Activated CD8-positive, alpha-beta T cell treated with anti-CD3 and anti-CD28 coated beads for 36 hours (primary cell): ENCODE data around the gene PLD1. TPM values are rescaled to one million over a fixed set of nuclear protein-coding genes. Genes with fewer than 3 reads are reported as not detected.
A peak's percentile ranks its signal among the peaks of the same experiment; 100 is the strongest.

Source experiments
- ATAC-seq: fragments of 200-7000 bp; cut with Tn5 transposase; one replicate; pipeline ENCODE4 v1.10.0; 2021; ENCODE audit warnings: mild to moderate bottlenecking, moderate library complexity
- CTCF ChIA-PET: fragments of 350-600 bp; sonication (Branson Sonifier 250); formaldehyde crosslinking; loops from one replicate; lab custom pipeline; 2021; ENCODE audit warnings: antibody characterized with exemption; lab: Charles Lee
- POLR2A ChIA-PET: fragments of 350-600 bp; sonication (Branson Sonifier 250); formaldehyde crosslinking; loops from one replicate; lab custom pipeline; 2021; ENCODE audit warnings: antibody characterized with exemption; lab: Charles Lee
- DNase-seq: peaks from one replicate; pipeline ENCODE4 v3.0.0-alpha.2; 2020
- H3K27ac Mint-ChIP-seq: one replicate; pipeline ENCODE4 v1.8.0; 2021; ENCODE audit warnings: mild to moderate bottlenecking, mixed read lengths
- H3K27me3 Mint-ChIP-seq: one replicate; pipeline ENCODE4 v1.8.0; 2021; ENCODE audit warnings: mixed read lengths
- H3K36me3 Mint-ChIP-seq: one replicate; pipeline ENCODE4 v1.8.0; 2021; ENCODE audit warnings: low read depth, mixed read lengths
- H3K4me1 Mint-ChIP-seq: one replicate; pipeline ENCODE4 v1.8.0; 2021; ENCODE audit warnings: low read depth, mixed read lengths
- H3K4me3 Mint-ChIP-seq: one replicate; pipeline ENCODE4 v1.8.0; 2021; ENCODE audit warnings: mild to moderate bottlenecking, moderate library complexity, mixed read lengths
- H3K9me3 Mint-ChIP-seq: one replicate; pipeline ENCODE4 v1.8.0; 2021; ENCODE audit warnings: mixed read lengths
- intact Hi-C: fragments of 100-400 bp; cut with micrococcal nuclease; formaldehyde crosslinking; loops from one replicate; pipeline ENCODE4 v1.10.0; 2022
- total RNA-seq, 2 experiments: library from RNA; stranded (reverse); gene quantifications; one replicate each; pipeline ENCODE4 v1.2.3, GENCODE V29; 2021
- TF ChIP-seq, protein P1 (sequence below): fragments of 200-600 bp; IDR thresholded peaks from one replicate; pipeline ENCODE4 v1.8.0; 2022; ENCODE audit warnings: antibody characterized with exemption, mild to moderate bottlenecking

The PLD1 gene
- total RNA-seq, 2 experiments from 2014 or later, result 0.86 to 1.2 TPM

DNA sequence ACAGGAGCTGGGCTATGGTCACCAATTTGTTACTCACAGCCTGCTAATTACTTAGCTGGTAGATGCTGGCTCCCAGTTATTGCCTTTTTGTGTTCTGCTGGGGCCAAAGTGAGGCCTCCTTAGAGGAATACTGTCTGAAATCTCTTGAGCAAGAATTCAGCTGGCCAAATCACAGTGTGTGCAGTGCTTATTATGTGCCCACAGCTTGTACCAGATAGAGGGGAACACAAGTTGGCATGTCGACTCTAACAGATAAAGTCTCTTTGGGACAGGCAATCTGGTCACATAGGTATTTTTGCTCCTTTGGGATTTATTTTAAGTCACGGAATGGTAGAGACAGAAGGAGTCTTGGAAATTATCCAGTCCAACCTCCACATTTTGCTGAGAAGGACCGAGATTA, 26.6 kb upstream of the PLD1 start:
- intact Hi-C loops, result no loop called here
- TF ChIP-seq, protein P1, sequence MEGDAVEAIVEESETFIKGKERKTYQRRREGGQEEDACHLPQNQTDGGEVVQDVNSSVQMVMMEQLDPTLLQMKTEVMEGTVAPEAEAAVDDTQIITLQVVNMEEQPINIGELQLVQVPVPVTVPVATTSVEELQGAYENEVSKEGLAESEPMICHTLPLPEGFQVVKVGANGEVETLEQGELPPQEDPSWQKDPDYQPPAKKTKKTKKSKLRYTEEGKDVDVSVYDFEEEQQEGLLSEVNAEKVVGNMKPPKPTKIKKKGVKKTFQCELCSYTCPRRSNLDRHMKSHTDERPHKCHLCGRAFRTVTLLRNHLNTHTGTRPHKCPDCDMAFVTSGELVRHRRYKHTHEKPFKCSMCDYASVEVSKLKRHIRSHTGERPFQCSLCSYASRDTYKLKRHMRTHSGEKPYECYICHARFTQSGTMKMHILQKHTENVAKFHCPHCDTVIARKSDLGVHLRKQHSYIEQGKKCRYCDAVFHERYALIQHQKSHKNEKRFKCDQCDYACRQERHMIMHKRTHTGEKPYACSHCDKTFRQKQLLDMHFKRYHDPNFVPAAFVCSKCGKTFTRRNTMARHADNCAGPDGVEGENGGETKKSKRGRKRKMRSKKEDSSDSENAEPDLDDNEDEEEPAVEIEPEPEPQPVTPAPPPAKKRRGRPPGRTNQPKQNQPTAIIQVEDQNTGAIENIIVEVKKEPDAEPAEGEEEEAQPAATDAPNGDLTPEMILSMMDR, result no peak
- ATAC-seq, result no peak
- Mint-ChIP-seq H3K27me3 (peaks cover 18% of the 10 kb centered on the region), H3K27ac (no peak overlapping the region), H3K9me3 (no peaks in the 10 kb centered on the region), H3K4me1 (no peaks in the 10 kb centered on the region), H3K36me3 (no peaks in the 10 kb centered on the region), H3K4me3 (no peak overlapping the region)
- ChIA-PET CTCF (no interaction called here), POLR2A (no interaction called here)
- no peak for DNase-seq

DNA sequence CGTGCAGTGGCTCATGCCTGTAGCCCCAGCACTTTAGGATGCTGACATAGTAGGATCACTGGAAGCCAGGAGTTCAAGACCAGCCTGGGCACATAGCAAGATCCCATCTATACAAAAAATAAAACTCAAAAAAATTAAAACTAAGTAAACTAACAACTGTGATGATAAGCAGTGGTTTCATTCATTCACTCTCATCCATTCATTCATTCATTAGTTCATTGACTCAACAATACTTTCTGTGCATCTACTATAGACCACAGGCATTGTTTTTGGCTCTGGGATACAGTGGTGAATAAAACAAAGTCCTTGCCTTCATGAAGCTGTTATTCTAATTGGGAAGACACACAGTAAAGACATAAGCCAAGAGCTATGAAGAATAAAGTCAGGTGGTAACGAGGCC, 25.3 kb upstream of the PLD1 start:
- Mint-ChIP-seq H3K4me1 (no peaks in the 10 kb centered on the region), H3K36me3 (no peaks in the 10 kb centered on the region), H3K9me3 (no peaks in the 10 kb centered on the region), H3K27ac (no peak overlapping the region), H3K4me3 (no peak overlapping the region), H3K27me3 (peaks cover 15% of the 10 kb centered on the region)
- POLR2A ChIA-PET, result no interaction called here
- TF ChIP-seq, protein P1, result no peak
- DNase-seq, result no peak
- no peak for ATAC-seq
- CTCF ChIA-PET, result interaction anchor here (0.6 to 1.3 kb wide), 2 partner anchors 11 to 506 kb away, joined by 3 read pairs; no protein-coding TSS in a partner anchor
- intact Hi-C loops, result no loop called here

DNA sequence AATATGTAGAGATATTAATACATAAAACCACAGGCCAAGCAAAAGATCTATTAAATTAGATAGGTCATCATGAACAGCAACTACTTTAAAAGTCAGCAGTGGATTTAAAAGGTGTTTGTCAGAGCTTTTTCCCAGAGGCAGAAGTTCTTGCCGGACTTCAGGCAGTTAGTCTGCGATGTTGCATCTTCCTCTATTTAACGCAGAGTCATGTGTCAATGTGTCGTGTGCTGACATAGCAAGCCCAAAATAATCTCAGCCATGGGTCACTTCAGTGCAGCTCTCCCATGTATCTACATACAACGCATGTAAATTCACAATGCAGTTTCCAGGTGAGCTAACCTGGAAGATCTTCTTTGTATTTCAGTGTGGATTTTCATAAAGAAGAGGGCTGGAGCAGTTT, 24.8 kb upstream of the PLD1 start:
- no peak overlapping the region for H3K27ac Mint-ChIP-seq
- CTCF ChIA-PET, result interaction anchor here (1.3 kb wide), 1 partner anchor 507 kb away, joined by 3 read pairs; no protein-coding TSS in a partner anchor
- no peaks in the 10 kb centered on the region for H3K9me3 Mint-ChIP-seq
- TF ChIP-seq, protein P1, result no peak
- POLR2A ChIA-PET, result no interaction called here
- H3K27me3 Mint-ChIP-seq, result peaks cover 11% of the 10 kb centered on the region
- no peak for ATAC-seq
- H3K36me3 Mint-ChIP-seq, result no peaks in the 10 kb centered on the region
- H3K4me3 Mint-ChIP-seq, result no peak overlapping the region
- no peaks in the 10 kb centered on the region for H3K4me1 Mint-ChIP-seq
- intact Hi-C loops, result no loop called here
- DNase-seq, result no peak

DNA sequence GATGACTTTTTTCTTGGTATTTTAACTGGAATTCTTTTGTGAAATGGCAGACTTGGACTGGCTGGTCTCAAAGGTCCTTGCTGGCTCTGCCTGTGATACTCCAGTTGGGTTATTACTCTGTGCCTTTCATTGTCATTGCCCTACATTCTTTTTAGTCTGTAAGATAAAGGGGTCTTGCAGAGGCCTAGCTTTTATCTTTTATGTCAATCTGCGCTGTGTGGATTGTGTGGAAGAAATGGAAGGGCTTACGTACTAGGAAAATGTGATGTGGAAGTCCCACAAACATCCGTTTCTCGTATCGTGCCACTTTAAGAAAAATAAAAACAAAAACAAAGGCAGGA, 24.1 kb upstream of the PLD1 start:
- peaks cover 11% of the 10 kb centered on the region for H3K27me3 Mint-ChIP-seq
- intact Hi-C loops, result no loop called here
- no peaks in the 10 kb centered on the region for H3K36me3 Mint-ChIP-seq
- ChIA-PET CTCF (interaction anchor here (0.7 to 2.0 kb wide), 4 partner anchors 20 to 507 kb away, joined by 3 to 6 read pairs (median 3); no protein-coding TSS in a partner anchor), POLR2A (no interaction called here)
- no peak overlapping the region for H3K27ac Mint-ChIP-seq
- TF ChIP-seq, protein P1, result no peak
- DNase-seq (no peak), ATAC-seq (no peak)
- H3K4me1 Mint-ChIP-seq, result no peaks in the 10 kb centered on the region
- H3K9me3 Mint-ChIP-seq, result no peaks in the 10 kb centered on the region
- no peak overlapping the region for H3K4me3 Mint-ChIP-seq

DNA sequence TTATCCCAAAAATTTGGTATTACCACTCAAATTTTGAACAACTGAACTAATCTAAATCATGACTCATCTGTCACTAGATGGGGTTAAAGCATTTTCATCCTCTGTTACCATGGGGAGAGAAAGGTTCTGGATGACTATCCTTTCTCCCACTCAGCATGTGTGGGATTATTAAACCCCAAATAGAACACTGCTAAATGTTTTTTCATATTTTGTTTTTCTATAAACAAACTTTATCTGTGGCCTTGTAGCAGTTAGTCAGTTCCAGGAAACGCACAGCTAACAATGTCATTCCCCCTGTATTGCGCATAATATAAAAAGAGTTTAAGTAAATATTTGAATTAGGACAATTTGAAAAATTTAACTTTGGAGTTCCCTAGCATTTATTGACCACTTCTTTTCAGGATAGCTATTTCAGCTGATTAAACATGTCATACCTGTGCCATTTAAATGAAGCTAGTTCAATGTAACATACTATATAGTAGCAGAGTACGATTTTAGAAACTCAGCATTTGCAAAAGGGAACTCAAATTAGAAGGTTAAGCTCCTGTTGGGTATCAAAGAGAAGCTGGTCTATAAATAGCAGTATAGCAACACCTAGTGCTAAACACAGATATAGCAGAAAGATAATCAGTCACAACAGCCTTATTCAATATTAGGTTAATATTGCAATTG, 23.6 kb upstream of the PLD1 start:
- Mint-ChIP-seq H3K27me3 (peaks cover 11% of the 10 kb centered on the region), H3K36me3 (no peaks in the 10 kb centered on the region), H3K27ac (no peak overlapping the region), H3K9me3 (no peaks in the 10 kb centered on the region), H3K4me1 (no peaks in the 10 kb centered on the region), H3K4me3 (no peak overlapping the region)
- intact Hi-C loops, result no loop called here
- TF ChIP-seq, protein P1, result peak; percentile 17
- ChIA-PET CTCF (interaction anchor here (0.7 to 2.0 kb wide), 5 partner anchors 20 to 220 kb away, joined by 3 to 6 read pairs (median 3); no protein-coding TSS in a partner anchor), POLR2A (no interaction called here)
- DNase-seq (no peak), ATAC-seq (peak; percentile 58)
